Ishikawa (cell line): Measurements from ENCODE around the gene CEP78.

Experiments used
- CEBPB ChIP-seq: IDR thresholded peaks from 2 replicates; pipeline ENCODE4 v1.6.1; 2012
- CREB1 ChIP-seq: IDR thresholded peaks from 2 replicates; pipeline ENCODE4 v1.6.1; 2012; ENCODE audit warnings: low read depth
- EGR1 ChIP-seq: IDR thresholded peaks from 2 replicates; pipeline ENCODE4 v1.6.1; 2012
- EP300 ChIP-seq: IDR thresholded peaks from 2 replicates; pipeline ENCODE4 v1.6.1; 2012; ENCODE audit warnings: borderline replicate concordance
- FOXM1 ChIP-seq: IDR thresholded peaks from 2 replicates; pipeline ENCODE4 v1.6.1; 2012; ENCODE audit warnings: low read depth, borderline replicate concordance
- MAX ChIP-seq: IDR thresholded peaks from 2 replicates; pipeline ENCODE4 v1.6.1; 2012
- NFIC ChIP-seq: IDR thresholded peaks from 2 replicates; pipeline ENCODE4 v1.6.1; 2012
- RAD21 ChIP-seq: IDR thresholded peaks from 2 replicates; pipeline ENCODE4 v1.6.1; 2012; ENCODE audit warnings: low read depth
- REST ChIP-seq: IDR thresholded peaks from 2 replicates; pipeline ENCODE4 v1.6.1; 2012; ENCODE audit warnings: low read depth, mild to moderate bottlenecking
- TAF1 ChIP-seq: IDR thresholded peaks from 2 replicates; pipeline ENCODE4 v1.6.1; 2012; ENCODE audit warnings: low read depth, mild to moderate bottlenecking
- TCF12 ChIP-seq: IDR thresholded peaks from 2 replicates; pipeline ENCODE4 v1.6.1; 2012; ENCODE audit warnings: low read depth
- TEAD4 ChIP-seq: IDR thresholded peaks from 2 replicates; pipeline ENCODE4 v1.6.1; 2012
- USF1 ChIP-seq: IDR thresholded peaks from 2 replicates; pipeline ENCODE4 v1.6.1; 2012
- YY1 ChIP-seq: IDR thresholded peaks from 2 replicates; pipeline ENCODE4 v1.6.1; 2012; ENCODE audit warnings: low read depth
- ZBTB7A ChIP-seq: IDR thresholded peaks from 2 replicates; pipeline ENCODE4 v1.6.1; 2012; ENCODE audit warnings: low read depth

CEP78 gene

GRCh38 chr9:78230761-78231160 is 5.1 kb upstream of the CEP78 start:
- TF ChIP-seq TAF1 (no peak), YY1 (no peak), ZBTB7A (no peak), TCF12 (no peak), FOXM1 (no peak), EP300 (no peak), RAD21 (no peak), EGR1 (no peak), CEBPB (no peak), TEAD4 (no peak), MAX (no peak), NFIC (no peak), USF1 (no peak), CREB1 (no peak), REST (no peak)

GRCh38 chr9:78234810-78235209 is 1.1 kb upstream of the CEP78 start:
- TF ChIP-seq NFIC (no peak), EGR1 (peak; percentile 63; the same call in 1 of the 2 replicates), TEAD4 (peak; percentile 84)

- no peak for TF ChIP-seq FOXM1
- TF ChIP-seq TEAD4 = no peak
- TF ChIP-seq ZBTB7A = no peak
- no peak; the same call in 1 of the 2 replicates for TF ChIP-seq CEBPB
- no peak for TF ChIP-seq RAD21
- no peak for TF ChIP-seq EP300
- no peak for TF ChIP-seq CREB1
- no peak for TF ChIP-seq TAF1
- TF ChIP-seq TCF12 = no peak; the same call in 1 of the 2 replicates
- no peak for TF ChIP-seq MAX
- TF ChIP-seq REST = no peak
- no peak for TF ChIP-seq NFIC
- TF ChIP-seq YY1 = no peak
- no peak for TF ChIP-seq USF1
- no peak for TF ChIP-seq EGR1
Observed at GRCh38 chr9:78235256-78235761, 566 bp upstream of the CEP78 start.

- no peak for TF ChIP-seq FOXM1
- no peak for TF ChIP-seq ZBTB7A
- TF ChIP-seq EGR1 = no peak
- no peak for TF ChIP-seq TAF1
- no peak for TF ChIP-seq REST
- TF ChIP-seq TEAD4 = no peak
- TF ChIP-seq TCF12 = no peak
- TF ChIP-seq CREB1 = no peak
- no peak for TF ChIP-seq EP300
- no peak for TF ChIP-seq NFIC
- TF ChIP-seq YY1 = no peak
Observed at GRCh38 chr9:78236551-78236910, 656 bp downstream of the CEP78 start.
